ENCODE data around the gene SUN5.

GRCh38 chr20:33030569-33030968 lies 26.3 kb upstream of the SUN5 start:
- no peak for TF ChIP-seq GATA2 (IDR thresholded peaks at IDR 0.05; ENCODE audit: low read depth, low read length)
- TF ChIP-seq GATA3 (IDR thresholded peaks at IDR 0.05; ENCODE audit: low read depth, low read length), result no peak

Data from SH-SY5Y (cell line).